Vagina (tissue), 2 donors: ENCODE measurements around the gene WNT2. TPM values are rescaled to one million over a fixed set of nuclear protein-coding genes. Genes with fewer than 3 reads are reported as not detected.

Source experiments
- DNase-seq, 2 donors: peaks; one replicate each; pipeline ENCODE4 v3.0.0-alpha.2; 2017; ENCODE audit errors: extremely low spot score in 2 of 2
- H3K27ac ChIP-seq: fragments of 200-600 bp; sonication (generic); one replicate; pipeline ENCODE4 v1.5.1; 2019
- H3K27me3 ChIP-seq: fragments of 200-600 bp; sonication (generic); one replicate; pipeline ENCODE4 v1.5.1; 2019
- H3K36me3 ChIP-seq, 2 donors: fragments of 200-600 bp; sonication (generic); one replicate each; pipeline ENCODE4 v1.5.1; 2017 to 2019
- H3K4me1 ChIP-seq: fragments of 200-600 bp; sonication (generic); one replicate; pipeline ENCODE4 v1.5.1; 2019
- H3K4me3 ChIP-seq, 2 donors: fragments of 200-600 bp; sonication (generic); 1 replicate in 1 of 2; 2 replicates in 1 of 2; pipeline ENCODE4 v1.5.1; 2016 to 2019
- H3K9me3 ChIP-seq: fragments of 200-600 bp; sonication (generic); one replicate; pipeline ENCODE4 v1.5.1; 2019
- CTCF ChIP-seq, 3 experiments: fragments of 450-650 bp in 2 of 3; fragments of 200-600 bp in 1 of 3; sonication (generic) in 1 of 3; IDR thresholded peaks; one replicate each; pipeline ENCODE4 v1.5.1; 2017 to 2019; ENCODE audit warnings: antibody characterized with exemption in 3 of 3, mild to moderate bottlenecking in 2 of 3, moderate library complexity in 2 of 3
- POLR2A ChIP-seq, 2 donors: fragments of 450-650 bp; IDR thresholded peaks; one replicate each; pipeline ENCODE4 v1.6.1; 2017; ENCODE audit warnings: antibody characterized with exemption in 2 of 2, mild to moderate bottlenecking in 2 of 2, moderate library complexity in 2 of 2
- POLR2AphosphoS5 ChIP-seq, 2 donors: sonication (generic); formaldehyde crosslinking; IDR thresholded peaks; one replicate each; pipeline ENCODE4 v1.9.0; 2017; ENCODE audit warnings: antibody characterized with exemption in 2 of 2, mild to moderate bottlenecking in 2 of 2, low read depth in 1 of 2; ENCODE audit not compliant: insufficient read depth in 1 of 2
- intact Hi-C: fragments of 100-400 bp; cut with DNase I; formaldehyde crosslinking; loops from one replicate; pipeline ENCODE4 v1.15.1; 2023
- total RNA-seq: library from RNA; depleted of rRNA; stranded (reverse); fragments of >200 nt; gene quantifications from one replicate; pipeline ENCODE4 v1.2.3, GENCODE V29; 2016

The WNT2 gene
- total RNA-seq, 1 donor from 2014 or later, result not detected

- intact Hi-C loops, result no loop called here
- no peaks in the 10 kb centered on the region for H3K27me3 ChIP-seq
- H3K4me3 ChIP-seq, result no peak overlapping the region
- no peaks in the 10 kb centered on the region for H3K9me3 ChIP-seq
- no peak for DNase-seq
- H3K36me3 ChIP-seq, result no peaks in the 10 kb centered on the region
- TF ChIP-seq CTCF (IDR thresholded peaks at IDR 0.05) (no peak), POLR2A (IDR thresholded peaks at IDR 0.05) (no peak), POLR2AphosphoS5 (IDR thresholded peaks at IDR 0.05; ENCODE audit: insufficient read depth in 1 of 2, low read depth in 1 of 2) (no peak)
- H3K27ac ChIP-seq, result no peak overlapping the region
- H3K4me1 ChIP-seq, result no peaks in the 10 kb centered on the region
Measured at GRCh38 chr7:117349570-117349969, 26.7 kb upstream of the WNT2 start.

- Histone ChIP-seq H3K36me3 (no peaks in the 10 kb centered on the region), H3K4me3 (no peak overlapping the region), H3K27me3 (no peaks in the 10 kb centered on the region), H3K4me1 (no peaks in the 10 kb centered on the region), H3K9me3 (no peaks in the 10 kb centered on the region), H3K27ac (no peak overlapping the region)
- intact Hi-C loops, result no loop called here
- no peak for DNase-seq
- TF ChIP-seq CTCF (IDR thresholded peaks at IDR 0.05) (no peak), POLR2AphosphoS5 (IDR thresholded peaks at IDR 0.05; ENCODE audit: insufficient read depth in 1 of 2, low read depth in 1 of 2) (no peak), POLR2A (IDR thresholded peaks at IDR 0.05) (no peak)
Measured at GRCh38 chr7:117347962-117348672, 25.3 kb upstream of the WNT2 start.

GRCh38 chr7:117347480-117347879 lies 24.6 kb upstream of the WNT2 start:
- TF ChIP-seq POLR2A (IDR thresholded peaks at IDR 0.05) (no peak), CTCF (IDR thresholded peaks at IDR 0.05) (no peak), POLR2AphosphoS5 (IDR thresholded peaks at IDR 0.05; ENCODE audit: insufficient read depth in 1 of 2, low read depth in 1 of 2) (no peak)
- no peak overlapping the region for H3K4me3 ChIP-seq
- no peaks in the 10 kb centered on the region for H3K36me3 ChIP-seq
- no peaks in the 10 kb centered on the region for H3K27me3 ChIP-seq
- intact Hi-C loops, result no loop called here
- DNase-seq, result no peak
- H3K9me3 ChIP-seq, result no peaks in the 10 kb centered on the region
- no peak overlapping the region for H3K27ac ChIP-seq
- H3K4me1 ChIP-seq, result no peaks in the 10 kb centered on the region

GRCh38 chr7:117346161-117346560 lies 23.3 kb upstream of the WNT2 start:
- intact Hi-C loops, result no loop called here
- Histone ChIP-seq H3K36me3 (no peaks in the 10 kb centered on the region), H3K4me1 (no peaks in the 10 kb centered on the region), H3K27ac (no peak overlapping the region), H3K4me3 (no peak overlapping the region), H3K9me3 (no peaks in the 10 kb centered on the region), H3K27me3 (no peaks in the 10 kb centered on the region)
- DNase-seq, result no peak
- TF ChIP-seq POLR2A (IDR thresholded peaks at IDR 0.05) (no peak), CTCF (IDR thresholded peaks at IDR 0.05) (no peak), POLR2AphosphoS5 (IDR thresholded peaks at IDR 0.05; ENCODE audit: insufficient read depth in 1 of 2, low read depth in 1 of 2) (no peak)

GRCh38 chr7:117338020-117338419 lies 15.2 kb upstream of the WNT2 start:
- Histone ChIP-seq H3K4me3 (no peak overlapping the region), H3K4me1 (no peaks in the 10 kb centered on the region), H3K27ac (no peak overlapping the region), H3K36me3 (no peaks in the 10 kb centered on the region), H3K9me3 (no peaks in the 10 kb centered on the region), H3K27me3 (no peaks in the 10 kb centered on the region)
- intact Hi-C loops, result no loop called here
- DNase-seq, result no peak
- no peak for TF ChIP-seq CTCF (IDR thresholded peaks at IDR 0.05)
- TF ChIP-seq POLR2AphosphoS5 (IDR thresholded peaks at IDR 0.05; ENCODE audit: insufficient read depth in 1 of 2, low read depth in 1 of 2), result no peak
- TF ChIP-seq POLR2A (IDR thresholded peaks at IDR 0.05), result no peak
